ENCODE results near the gene ARHGEF25.

DNA sequence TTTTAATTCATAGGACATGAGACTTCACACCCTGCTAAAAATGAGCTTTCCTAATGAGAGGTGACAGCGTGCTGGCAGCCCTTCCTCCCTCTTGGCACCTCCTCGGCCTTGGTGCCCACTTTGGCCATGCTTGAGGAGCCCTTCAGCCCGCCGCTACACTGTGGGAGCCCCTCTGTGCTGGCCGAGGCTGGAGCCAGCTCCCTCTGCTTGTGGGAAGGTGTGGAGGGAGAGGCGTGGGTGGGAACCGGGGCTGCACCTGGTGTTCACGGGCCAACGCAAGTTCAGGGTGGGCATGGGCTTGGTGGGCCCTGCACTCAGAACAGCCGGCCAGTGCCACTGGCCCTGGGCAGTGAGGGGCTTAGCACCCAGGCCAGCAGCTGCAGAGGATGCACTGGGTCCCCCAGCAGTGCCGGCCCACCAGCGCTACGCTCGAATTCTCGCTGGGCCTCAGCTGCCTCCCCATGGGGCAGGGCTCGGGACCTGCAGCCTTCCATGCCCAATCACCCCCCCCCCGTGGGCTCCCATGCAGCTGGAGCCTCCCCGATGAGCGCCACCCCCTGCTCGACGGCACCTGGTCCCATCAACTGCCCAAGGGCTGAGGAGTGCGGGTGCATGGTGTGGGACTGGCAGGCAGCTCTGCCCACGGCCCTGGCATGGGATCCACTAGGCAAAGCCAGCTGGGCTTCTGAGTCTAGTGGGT, 44.5 kb downstream of the ARHGEF25 start:
- TF ChIP-seq, protein P1, sequence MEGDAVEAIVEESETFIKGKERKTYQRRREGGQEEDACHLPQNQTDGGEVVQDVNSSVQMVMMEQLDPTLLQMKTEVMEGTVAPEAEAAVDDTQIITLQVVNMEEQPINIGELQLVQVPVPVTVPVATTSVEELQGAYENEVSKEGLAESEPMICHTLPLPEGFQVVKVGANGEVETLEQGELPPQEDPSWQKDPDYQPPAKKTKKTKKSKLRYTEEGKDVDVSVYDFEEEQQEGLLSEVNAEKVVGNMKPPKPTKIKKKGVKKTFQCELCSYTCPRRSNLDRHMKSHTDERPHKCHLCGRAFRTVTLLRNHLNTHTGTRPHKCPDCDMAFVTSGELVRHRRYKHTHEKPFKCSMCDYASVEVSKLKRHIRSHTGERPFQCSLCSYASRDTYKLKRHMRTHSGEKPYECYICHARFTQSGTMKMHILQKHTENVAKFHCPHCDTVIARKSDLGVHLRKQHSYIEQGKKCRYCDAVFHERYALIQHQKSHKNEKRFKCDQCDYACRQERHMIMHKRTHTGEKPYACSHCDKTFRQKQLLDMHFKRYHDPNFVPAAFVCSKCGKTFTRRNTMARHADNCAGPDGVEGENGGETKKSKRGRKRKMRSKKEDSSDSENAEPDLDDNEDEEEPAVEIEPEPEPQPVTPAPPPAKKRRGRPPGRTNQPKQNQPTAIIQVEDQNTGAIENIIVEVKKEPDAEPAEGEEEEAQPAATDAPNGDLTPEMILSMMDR (IDR thresholded peaks at IDR 0.05; ENCODE audit: insufficient read depth, low read length, poor library complexity, severe bottlenecking): no peak
- TF ChIP-seq EZH2phosphoT487 (conservative IDR thresholded peaks at IDR 0.05; ENCODE audit: low read length): no peak
